Type B pancreatic cell (in vitro differentiated cells): ENCODE measurements around the gene TCF4. TPM values are rescaled to one million over a fixed set of nuclear protein-coding genes. Genes with fewer than 3 reads are reported as not detected.

Experiments used
- DNase-seq: peaks from one replicate; pipeline ENCODE4 v3.0.0; 2021; ENCODE audit warnings: mixed read lengths; ENCODE audit not compliant: unreplicated experiment; ENCODE audit errors: extremely low spot score
- H3K27ac Mint-ChIP-seq: 2 replicates; pipeline ENCODE4 v1.8.0; 2021; ENCODE audit warnings: mild to moderate bottlenecking, mixed read lengths
- H3K27me3 Mint-ChIP-seq: 2 replicates; pipeline ENCODE4 v1.8.0; 2021; ENCODE audit warnings: mixed read lengths
- H3K36me3 Mint-ChIP-seq: 2 replicates; pipeline ENCODE4 v1.8.0; 2021; ENCODE audit warnings: mixed read lengths
- H3K4me1 Mint-ChIP-seq: one replicate; pipeline ENCODE4 v1.8.0; 2021; ENCODE audit warnings: mixed read lengths; ENCODE audit not compliant: unreplicated experiment
- H3K4me3 Mint-ChIP-seq: 2 replicates; pipeline ENCODE4 v1.8.0; 2021; ENCODE audit warnings: mild to moderate bottlenecking, mixed read lengths
- H3K9me3 Mint-ChIP-seq: 2 replicates; pipeline ENCODE4 v1.8.0; 2021; ENCODE audit warnings: mixed read lengths
- total RNA-seq: library from RNA; stranded (reverse); gene quantifications from 2 replicates; pipeline ENCODE4 v1.2.1, GENCODE V29; 2021; ENCODE audit warnings: low replicate concordance
- TF ChIP-seq, protein P1 (sequence below): fragments of 200-600 bp; sonication (generic); conservative IDR thresholded peaks from 2 replicates; pipeline ENCODE4 v1.5.0; 2021; ENCODE audit warnings: antibody characterized with exemption, mild to moderate bottlenecking

The TCF4 gene
- total RNA-seq, 1 donor from 2014 or later: 189 TPM

DNA sequence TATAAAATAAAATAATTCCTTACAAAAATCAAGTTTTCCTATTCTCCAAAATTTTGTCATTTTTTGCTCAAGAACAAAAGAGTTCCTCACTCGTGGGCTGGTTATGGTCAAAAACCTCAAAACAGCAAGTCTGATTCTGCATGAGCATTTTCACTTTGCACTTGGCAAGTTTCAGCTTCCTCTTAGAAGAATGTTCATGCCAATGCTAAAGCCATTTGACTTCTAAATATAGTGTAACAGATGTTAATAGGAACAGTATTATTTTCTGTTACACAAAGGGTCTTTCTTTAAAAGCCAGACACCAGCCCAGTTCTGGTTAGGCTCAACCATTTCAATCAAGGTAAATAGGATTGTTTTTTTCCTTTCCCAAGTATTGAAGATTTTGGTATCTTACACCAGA lies 367.5 kb downstream of the TCF4 start:
- H3K4me3 Mint-ChIP-seq: no peak overlapping the region
- H3K9me3 Mint-ChIP-seq: peaks cover 4% of the 10 kb centered on the region
- peaks cover 21% of the 10 kb centered on the region for H3K36me3 Mint-ChIP-seq
- peaks cover 8% of the 10 kb centered on the region for H3K4me1 Mint-ChIP-seq
- no peak for DNase-seq
- H3K27me3 Mint-ChIP-seq: no peaks in the 10 kb centered on the region
- H3K27ac Mint-ChIP-seq: no peak overlapping the region
- TF ChIP-seq, protein P1, sequence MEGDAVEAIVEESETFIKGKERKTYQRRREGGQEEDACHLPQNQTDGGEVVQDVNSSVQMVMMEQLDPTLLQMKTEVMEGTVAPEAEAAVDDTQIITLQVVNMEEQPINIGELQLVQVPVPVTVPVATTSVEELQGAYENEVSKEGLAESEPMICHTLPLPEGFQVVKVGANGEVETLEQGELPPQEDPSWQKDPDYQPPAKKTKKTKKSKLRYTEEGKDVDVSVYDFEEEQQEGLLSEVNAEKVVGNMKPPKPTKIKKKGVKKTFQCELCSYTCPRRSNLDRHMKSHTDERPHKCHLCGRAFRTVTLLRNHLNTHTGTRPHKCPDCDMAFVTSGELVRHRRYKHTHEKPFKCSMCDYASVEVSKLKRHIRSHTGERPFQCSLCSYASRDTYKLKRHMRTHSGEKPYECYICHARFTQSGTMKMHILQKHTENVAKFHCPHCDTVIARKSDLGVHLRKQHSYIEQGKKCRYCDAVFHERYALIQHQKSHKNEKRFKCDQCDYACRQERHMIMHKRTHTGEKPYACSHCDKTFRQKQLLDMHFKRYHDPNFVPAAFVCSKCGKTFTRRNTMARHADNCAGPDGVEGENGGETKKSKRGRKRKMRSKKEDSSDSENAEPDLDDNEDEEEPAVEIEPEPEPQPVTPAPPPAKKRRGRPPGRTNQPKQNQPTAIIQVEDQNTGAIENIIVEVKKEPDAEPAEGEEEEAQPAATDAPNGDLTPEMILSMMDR: no peak

DNA sequence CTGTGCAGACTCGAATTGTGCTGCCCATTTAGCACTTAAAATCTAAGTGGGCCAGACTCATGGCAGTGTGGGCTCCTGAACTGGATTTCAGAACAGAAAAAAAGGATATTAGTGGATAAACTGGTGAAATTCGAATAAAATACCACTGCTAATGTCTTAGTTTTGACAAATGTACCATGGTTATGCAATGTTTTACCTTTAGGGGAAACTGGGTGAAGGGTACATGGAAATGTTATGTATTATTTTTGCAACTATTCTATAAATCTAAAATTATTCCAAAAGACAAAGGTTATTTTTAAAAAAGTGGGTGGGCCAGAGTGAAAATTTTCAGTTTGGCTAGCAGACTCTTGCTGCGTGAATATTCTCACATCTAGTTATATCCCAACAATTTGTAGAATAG lies 368.2 kb downstream of the TCF4 start:
- Mint-ChIP-seq H3K9me3 (peaks cover 4% of the 10 kb centered on the region), H3K4me3 (no peak overlapping the region), H3K27ac (no peak overlapping the region), H3K4me1 (peaks cover 6% of the 10 kb centered on the region), H3K36me3 (peaks cover 19% of the 10 kb centered on the region), H3K27me3 (no peaks in the 10 kb centered on the region)
- TF ChIP-seq, protein P1: no peak
- DNase-seq: no peak

- H3K27ac Mint-ChIP-seq: no peak overlapping the region
- no peak overlapping the region for H3K4me3 Mint-ChIP-seq
- no peaks in the 10 kb centered on the region for H3K4me1 Mint-ChIP-seq
- TF ChIP-seq, protein P1: no peak
- no peak for DNase-seq
- peaks cover 12% of the 10 kb centered on the region for H3K36me3 Mint-ChIP-seq
- no peaks in the 10 kb centered on the region for H3K27me3 Mint-ChIP-seq
- H3K9me3 Mint-ChIP-seq: peaks cover 4% of the 10 kb centered on the region
These were observed 368.9 kb downstream of the TCF4 start for GRCh38 chr18:55219059-55219458.

DNA sequence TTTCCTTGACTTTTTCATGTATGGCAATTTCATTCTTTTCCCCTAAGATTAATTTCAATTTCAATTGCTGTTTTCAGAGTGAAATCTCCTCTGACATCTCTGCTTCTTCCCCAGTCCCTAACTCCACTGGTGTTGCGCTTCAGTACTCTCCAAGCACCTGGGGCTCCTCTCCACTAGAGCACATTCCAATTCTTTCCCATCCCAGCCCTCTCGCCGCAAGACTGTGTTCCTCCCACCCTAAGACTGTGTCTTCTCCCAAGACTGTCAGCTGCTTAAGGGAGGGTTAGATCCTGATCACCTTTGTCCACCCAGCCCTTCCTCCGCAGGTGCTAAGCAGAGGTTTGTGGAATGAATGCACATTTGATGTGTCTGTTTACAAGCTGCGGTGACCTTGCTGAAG lies 373.0 kb downstream of the TCF4 start:
- Mint-ChIP-seq H3K27ac (no peak overlapping the region), H3K4me1 (no peaks in the 10 kb centered on the region), H3K9me3 (peaks cover 4% of the 10 kb centered on the region)

GRCh38 chr18:55214534-55214933 lies 373.5 kb downstream of the TCF4 start:
- peaks cover 3% of the 10 kb centered on the region for H3K9me3 Mint-ChIP-seq

More for the DNA sequence above, 373.0 kb downstream of the TCF4 start:
- DNase-seq: no peak
- TF ChIP-seq, protein P1: no peak
- Mint-ChIP-seq H3K27me3 (no peaks in the 10 kb centered on the region), H3K4me3 (no peak overlapping the region), H3K36me3 (peaks cover 6% of the 10 kb centered on the region)

More at GRCh38 chr18:55214534-55214933, 373.5 kb downstream of the TCF4 start:
- no peak for DNase-seq
- peaks cover 5% of the 10 kb centered on the region for H3K36me3 Mint-ChIP-seq
- TF ChIP-seq, protein P1: no peak
- H3K27ac Mint-ChIP-seq: no peak overlapping the region
- no peaks in the 10 kb centered on the region for H3K4me1 Mint-ChIP-seq
- H3K4me3 Mint-ChIP-seq: no peak overlapping the region
- H3K27me3 Mint-ChIP-seq: no peaks in the 10 kb centered on the region
